Erythroblast (primary cell): Measurements from ENCODE around the gene ADGRD1.

ENCODE experiments used
- GATA1 ChIP-seq: IDR thresholded peaks from 2 replicates; pipeline ENCODE4 v1.6.1; 2011; ENCODE audit warnings: low read depth, mild to moderate bottlenecking, control low read depth, low read length, moderate library complexity
- POLR2A ChIP-seq: IDR thresholded peaks from 2 replicates; pipeline ENCODE4 v1.6.1; 2011; ENCODE audit warnings: mild to moderate bottlenecking, low read length

- TF ChIP-seq POLR2A (no peak), GATA1 (no peak)
These were observed 133.7 kb downstream of the ADGRD1 start for GRCh38 chr12:131087302-131087818.
